Activated naive CD8-positive, alpha-beta T cell (primary cell): ENCODE data around the gene POLN.
A peak's percentile ranks its signal among the peaks of the same experiment; 100 is the strongest.
"Not testable (repeated sequence)": the region's sequence is repeated elsewhere in the genome, so short reads cannot be mapped to it uniquely, and the experiment has no call there.

Experiments used
- H3K27ac Mint-ChIP-seq: one replicate; pipeline ENCODE4 v1.8.0; 2021; ENCODE audit warnings: mixed read lengths
- H3K27me3 Mint-ChIP-seq: one replicate; pipeline ENCODE4 v1.8.0; 2021; ENCODE audit warnings: mixed read lengths
- H3K36me3 Mint-ChIP-seq: one replicate; pipeline ENCODE4 v1.8.0; 2021; ENCODE audit warnings: mixed read lengths
- H3K4me1 Mint-ChIP-seq: one replicate; pipeline ENCODE4 v1.8.0; 2021; ENCODE audit warnings: low read depth, mixed read lengths
- H3K4me3 Mint-ChIP-seq: one replicate; pipeline ENCODE4 v1.8.0; 2021; ENCODE audit warnings: mild to moderate bottlenecking, mixed read lengths
- H3K9me3 Mint-ChIP-seq: one replicate; pipeline ENCODE4 v1.8.0; 2021; ENCODE audit warnings: low read depth, mixed read lengths

The POLN gene

GRCh38 chr4:2241003-2241402, 918 bp downstream of the POLN start:
- H3K4me3 Mint-ChIP-seq, result peak overlapping the region; percentile 92
- peak overlapping the region; percentile 84 for H3K27ac Mint-ChIP-seq
- H3K36me3 Mint-ChIP-seq, result peaks cover 12% of the 10 kb centered on the region
- H3K27me3 Mint-ChIP-seq, result no peaks in the 10 kb centered on the region
- H3K4me1 Mint-ChIP-seq, result peaks cover 58% of the 10 kb centered on the region
- no peaks in the 10 kb centered on the region for H3K9me3 Mint-ChIP-seq

- Mint-ChIP-seq H3K4me1 (peaks cover 70% of the 10 kb centered on the region), H3K36me3 (peaks cover 12% of the 10 kb centered on the region), H3K4me3 (peak overlapping the region; percentile 70), H3K27me3 (no peaks in the 10 kb centered on the region), H3K27ac (no peak overlapping the region), H3K9me3 (no peaks in the 10 kb centered on the region)
Observed at GRCh38 chr4:2236944-2237666, 4.8 kb downstream of the POLN start.

GRCh38 chr4:2231082-2231481, 10.8 kb downstream of the POLN start:
- no peaks in the 10 kb centered on the region for H3K36me3 Mint-ChIP-seq
- H3K4me1 Mint-ChIP-seq, result peaks cover 28% of the 10 kb centered on the region
- H3K4me3 Mint-ChIP-seq, result no peak overlapping the region
- H3K27me3 Mint-ChIP-seq, result no peaks in the 10 kb centered on the region
- H3K27ac Mint-ChIP-seq, result no peak overlapping the region
- H3K9me3 Mint-ChIP-seq, result no peaks in the 10 kb centered on the region

GRCh38 chr4:2226261-2226660, 15.7 kb downstream of the POLN start:
- Mint-ChIP-seq H3K27me3 (no peaks in the 10 kb centered on the region), H3K4me1 (no peaks in the 10 kb centered on the region), H3K9me3 (no peaks in the 10 kb centered on the region), H3K27ac (peak overlapping the region; percentile 38), H3K4me3 (no peak overlapping the region), H3K36me3 (peaks cover 2% of the 10 kb centered on the region)

GRCh38 chr4:2222838-2223237, 19.1 kb downstream of the POLN start:
- peaks cover 2% of the 10 kb centered on the region for H3K36me3 Mint-ChIP-seq

GRCh38 chr4:2221378-2221777, 20.5 kb downstream of the POLN start:
- not testable (repeated sequence) for H3K27ac Mint-ChIP-seq, H3K9me3 Mint-ChIP-seq, H3K36me3 Mint-ChIP-seq, H3K27me3 Mint-ChIP-seq, H3K4me1 Mint-ChIP-seq, H3K4me3 Mint-ChIP-seq

More at GRCh38 chr4:2222838-2223237, 19.1 kb downstream of the POLN start:
- H3K27ac Mint-ChIP-seq, result no peak overlapping the region
- H3K9me3 Mint-ChIP-seq, result no peaks in the 10 kb centered on the region
- peaks cover 4% of the 10 kb centered on the region for H3K4me1 Mint-ChIP-seq
- no peak overlapping the region for H3K4me3 Mint-ChIP-seq
- no peaks in the 10 kb centered on the region for H3K27me3 Mint-ChIP-seq

- peaks cover 2% of the 10 kb centered on the region for H3K36me3 Mint-ChIP-seq
- H3K4me1 Mint-ChIP-seq, result peaks cover 4% of the 10 kb centered on the region
- H3K4me3 Mint-ChIP-seq, result no peak overlapping the region
- H3K9me3 Mint-ChIP-seq, result no peaks in the 10 kb centered on the region
- H3K27ac Mint-ChIP-seq, result no peak overlapping the region
- no peaks in the 10 kb centered on the region for H3K27me3 Mint-ChIP-seq
Observed at GRCh38 chr4:2220016-2220630, 21.8 kb downstream of the POLN start.

- H3K27ac Mint-ChIP-seq, result no peak overlapping the region
- H3K4me3 Mint-ChIP-seq, result no peak overlapping the region
- H3K27me3 Mint-ChIP-seq, result no peaks in the 10 kb centered on the region
- peaks cover 4% of the 10 kb centered on the region for H3K4me1 Mint-ChIP-seq
- no peaks in the 10 kb centered on the region for H3K9me3 Mint-ChIP-seq
- peaks cover 2% of the 10 kb centered on the region for H3K36me3 Mint-ChIP-seq
Observed at GRCh38 chr4:2219233-2219760, 22.6 kb downstream of the POLN start.

GRCh38 chr4:2218436-2218835, 23.5 kb downstream of the POLN start:
- Mint-ChIP-seq H3K4me3 (no peak overlapping the region), H3K27me3 (no peaks in the 10 kb centered on the region), H3K27ac (no peak overlapping the region), H3K9me3 (no peaks in the 10 kb centered on the region), H3K4me1 (peaks cover 4% of the 10 kb centered on the region), H3K36me3 (peaks cover 2% of the 10 kb centered on the region)

- H3K27me3 Mint-ChIP-seq, result no peaks in the 10 kb centered on the region
- peaks cover 4% of the 10 kb centered on the region for H3K4me1 Mint-ChIP-seq
- H3K9me3 Mint-ChIP-seq, result no peaks in the 10 kb centered on the region
- H3K4me3 Mint-ChIP-seq, result no peak overlapping the region
- H3K27ac Mint-ChIP-seq, result no peak overlapping the region
- H3K36me3 Mint-ChIP-seq, result peaks cover 2% of the 10 kb centered on the region
Observed at GRCh38 chr4:2217726-2218125, 24.2 kb downstream of the POLN start.

- Mint-ChIP-seq H3K4me3 (no peak overlapping the region), H3K27me3 (no peaks in the 10 kb centered on the region), H3K4me1 (no peaks in the 10 kb centered on the region), H3K36me3 (no peaks in the 10 kb centered on the region), H3K27ac (no peak overlapping the region), H3K9me3 (no peaks in the 10 kb centered on the region)
Observed at GRCh38 chr4:2212831-2213230, 29.1 kb downstream of the POLN start.

- not testable (repeated sequence) for H3K27me3 Mint-ChIP-seq, H3K27ac Mint-ChIP-seq, H3K4me1 Mint-ChIP-seq, H3K4me3 Mint-ChIP-seq, H3K9me3 Mint-ChIP-seq
- peaks cover 11% of the 10 kb centered on the region for H3K36me3 Mint-ChIP-seq
Observed at GRCh38 chr4:2202789-2203188, 39.1 kb downstream of the POLN start.

- H3K4me1 Mint-ChIP-seq, result no peaks in the 10 kb centered on the region
- H3K27ac Mint-ChIP-seq, result no peak overlapping the region
- peaks cover 9% of the 10 kb centered on the region for H3K36me3 Mint-ChIP-seq
- H3K9me3 Mint-ChIP-seq, result no peaks in the 10 kb centered on the region
- H3K4me3 Mint-ChIP-seq, result no peak overlapping the region
- no peaks in the 10 kb centered on the region for H3K27me3 Mint-ChIP-seq
Observed at GRCh38 chr4:2194496-2194895, 47.4 kb downstream of the POLN start.

GRCh38 chr4:2193326-2193725, 48.6 kb downstream of the POLN start:
- Mint-ChIP-seq H3K4me3 (no peak overlapping the region), H3K36me3 (peaks cover 5% of the 10 kb centered on the region), H3K4me1 (no peaks in the 10 kb centered on the region), H3K9me3 (no peaks in the 10 kb centered on the region), H3K27ac (no peak overlapping the region), H3K27me3 (no peaks in the 10 kb centered on the region)

- Mint-ChIP-seq H3K9me3 (peaks cover 11% of the 10 kb centered on the region), H3K4me1 (no peaks in the 10 kb centered on the region), H3K36me3 (peaks cover 25% of the 10 kb centered on the region), H3K27me3 (no peaks in the 10 kb centered on the region), H3K4me3 (no peak overlapping the region), H3K27ac (no peak overlapping the region)
Observed at GRCh38 chr4:2186865-2187172, 55.1 kb downstream of the POLN start.
